GM12864 (cell line): ENCODE measurements around the gene HOXB4.

Experiments used
- DNase-seq: peaks from one replicate; pipeline ENCODE4 v3.0.0-alpha.2; 2011; ENCODE audit warnings: low read depth
- H3K4me3 ChIP-seq: 2 replicates; pipeline ENCODE4 v1.5.1; 2011; ENCODE audit warnings: mild to moderate bottlenecking, low read depth, low read length, control low read depth
- CTCF ChIP-seq: IDR thresholded peaks from 2 replicates; pipeline ENCODE4 v1.5.1; 2011; ENCODE audit warnings: low read depth, mild to moderate bottlenecking, moderate library complexity, low read length, control low read depth, inconsistent platforms; ENCODE audit errors: missing control alignments

HOXB4 gene

GRCh38 chr17:48589831-48590606 lies 11.9 kb upstream of the HOXB4 start, which contains the start of gene HOXB3:
TSS of gene HOXB3 (minus strand) at chr17:48590241. CDS start at chr17:48552474, 37,767 bp downstream.
- H3K4me3 ChIP-seq: no peak within 1 kb of the TSS
- no peak for DNase-seq
- no peak for TF ChIP-seq CTCF

DNA sequence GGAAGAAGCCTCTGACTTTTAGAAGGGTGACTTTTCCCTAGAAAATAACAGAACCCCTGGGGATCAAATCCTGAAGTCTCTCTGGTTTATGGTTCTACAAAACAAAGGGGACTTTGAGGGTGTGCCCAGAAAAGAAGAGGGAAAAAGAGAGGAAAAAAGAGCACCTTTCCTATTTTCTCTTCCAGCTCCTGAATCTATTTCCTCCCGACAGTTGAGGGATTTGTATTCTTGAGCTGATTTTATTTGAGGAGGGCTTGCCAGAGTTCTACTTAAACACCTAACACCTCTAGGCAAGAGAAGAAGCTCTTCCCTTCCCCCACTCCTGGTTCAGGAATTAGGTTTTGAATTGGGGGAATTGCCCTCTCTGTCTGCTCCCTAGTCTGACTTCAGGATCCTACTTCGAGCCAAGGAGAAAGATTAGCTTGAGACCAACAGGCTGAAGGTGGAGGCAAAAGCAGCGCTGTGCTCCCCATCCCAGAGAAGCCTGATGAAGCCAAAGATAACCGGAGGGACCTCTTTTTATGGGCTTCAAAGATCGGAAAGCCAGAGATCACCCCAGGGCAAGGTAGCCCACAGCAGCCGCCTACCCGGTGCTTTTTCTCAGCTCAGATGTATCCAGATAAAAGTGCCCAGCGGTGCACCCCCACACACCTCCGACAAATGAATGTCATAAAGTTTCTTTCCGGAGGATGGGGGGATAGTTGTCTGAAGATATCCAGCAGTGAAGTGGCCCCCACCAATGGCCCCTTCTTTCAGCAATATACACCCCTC lies 11.1 kb upstream of the HOXB4 start:
- H3K4me3 ChIP-seq: no peak overlapping the region
- no peak for TF ChIP-seq CTCF
- DNase-seq: no peak

- TF ChIP-seq CTCF: no peak
- no peak overlapping the region for H3K4me3 ChIP-seq
- no peak for DNase-seq
These were observed 10.4 kb upstream of the HOXB4 start for GRCh38 chr17:48588528-48588927.

DNA sequence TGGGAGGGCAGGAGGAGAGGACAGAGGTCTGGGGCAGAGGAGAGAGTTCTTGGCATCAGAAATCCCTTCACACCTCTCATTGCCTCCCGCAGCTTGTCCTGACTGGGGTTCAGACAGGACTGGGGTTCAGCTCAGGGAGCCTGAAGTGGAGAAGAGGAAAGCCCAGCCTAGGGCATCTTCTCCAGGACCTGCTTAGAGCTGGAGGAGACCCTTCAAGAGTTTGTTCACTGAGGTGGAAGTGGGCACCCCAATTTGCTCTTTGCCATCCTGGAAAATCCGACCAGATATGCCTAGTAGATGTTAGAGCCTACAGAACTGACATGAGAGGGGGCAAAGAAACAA lies 9.9 kb upstream of the HOXB4 start:
- no peak overlapping the region for H3K4me3 ChIP-seq
- DNase-seq: no peak
- TF ChIP-seq CTCF: no peak

GRCh38 chr17:48587276-48588073 lies 9.3 kb upstream of the HOXB4 start:
- DNase-seq: no peak
- no peak overlapping the region for H3K4me3 ChIP-seq
- TF ChIP-seq CTCF: no peak

- no peak for TF ChIP-seq CTCF
- DNase-seq: no peak
- H3K4me3 ChIP-seq: peak overlapping the region; percentile 55
These were observed 8.5 kb upstream of the HOXB4 start for GRCh38 chr17:48586355-48587258.
